ENCODE data around the gene PKNOX2.

The PKNOX2 gene

GRCh38 chr11:125348674-125349309, 184.2 kb downstream of the PKNOX2 start:
- H3K36me3 Mint-ChIP-seq = no peaks in the 10 kb centered on the region
- H3K27me3 Mint-ChIP-seq = peaks cover 19% of the 10 kb centered on the region
- peaks cover 2% of the 10 kb centered on the region for H3K4me1 Mint-ChIP-seq
- no peak overlapping the region for H3K27ac Mint-ChIP-seq
- ATAC-seq (ENCODE audit: low read depth) (peak; percentile 34), DNase-seq (ENCODE audit: low spot score in 2 of 2) (peak; percentile 19 to 49)
- H3K9me3 Mint-ChIP-seq = no peaks in the 10 kb centered on the region
- no peak overlapping the region for H3K4me3 Mint-ChIP-seq

- Mint-ChIP-seq H3K27ac (no peak overlapping the region), H3K4me3 (no peak overlapping the region), H3K27me3 (peaks cover 16% of the 10 kb centered on the region), H3K4me1 (peaks cover 4% of the 10 kb centered on the region), H3K36me3 (no peaks in the 10 kb centered on the region), H3K9me3 (no peaks in the 10 kb centered on the region)
- no peak for DNase-seq (ENCODE audit: low spot score in 2 of 2)
- no peak for ATAC-seq (ENCODE audit: low read depth)
Measured at GRCh38 chr11:125350206-125351032, 185.9 kb downstream of the PKNOX2 start.

- DNase-seq (ENCODE audit: low spot score in 2 of 2) (no peak), ATAC-seq (ENCODE audit: low read depth) (no peak)
- Mint-ChIP-seq H3K4me1 (peaks cover 7% of the 10 kb centered on the region), H3K9me3 (no peaks in the 10 kb centered on the region), H3K27me3 (peaks cover 14% of the 10 kb centered on the region), H3K4me3 (no peak overlapping the region), H3K27ac (no peak overlapping the region), H3K36me3 (no peaks in the 10 kb centered on the region)
Measured at GRCh38 chr11:125351033-125351867, 186.7 kb downstream of the PKNOX2 start.

GRCh38 chr11:125351868-125352250, 187.3 kb downstream of the PKNOX2 start:
- no peak overlapping the region for H3K4me3 Mint-ChIP-seq
- DNase-seq (ENCODE audit: low spot score in 2 of 2) = no peak
- H3K9me3 Mint-ChIP-seq = no peaks in the 10 kb centered on the region
- peaks cover 11% of the 10 kb centered on the region for H3K27me3 Mint-ChIP-seq
- ATAC-seq (ENCODE audit: low read depth) = no peak
- H3K27ac Mint-ChIP-seq = no peak overlapping the region
- H3K36me3 Mint-ChIP-seq = no peaks in the 10 kb centered on the region
- H3K4me1 Mint-ChIP-seq = peaks cover 7% of the 10 kb centered on the region

GRCh38 chr11:125356797-125357196, 192.2 kb downstream of the PKNOX2 start:
- H3K27ac Mint-ChIP-seq = no peak overlapping the region
- H3K27me3 Mint-ChIP-seq = peaks cover 12% of the 10 kb centered on the region
- no peak for ATAC-seq (ENCODE audit: low read depth)
- H3K4me1 Mint-ChIP-seq = peaks cover 4% of the 10 kb centered on the region
- H3K36me3 Mint-ChIP-seq = no peaks in the 10 kb centered on the region
- DNase-seq (ENCODE audit: low spot score in 2 of 2) = no peak
- H3K4me3 Mint-ChIP-seq = no peak overlapping the region
- H3K9me3 Mint-ChIP-seq = no peaks in the 10 kb centered on the region

- H3K27me3 Mint-ChIP-seq = peaks cover 7% of the 10 kb centered on the region
- H3K36me3 Mint-ChIP-seq = no peaks in the 10 kb centered on the region
- ATAC-seq (ENCODE audit: low read depth) = no peak
- H3K27ac Mint-ChIP-seq = no peak overlapping the region
- H3K4me3 Mint-ChIP-seq = no peak overlapping the region
- H3K4me1 Mint-ChIP-seq = peaks cover 4% of the 10 kb centered on the region
- no peaks in the 10 kb centered on the region for H3K9me3 Mint-ChIP-seq
- no peak for DNase-seq (ENCODE audit: low spot score in 2 of 2)
Measured at GRCh38 chr11:125357551-125357950, 193.0 kb downstream of the PKNOX2 start.

GRCh38 chr11:125358254-125358840, 193.8 kb downstream of the PKNOX2 start:
- Mint-ChIP-seq H3K36me3 (no peaks in the 10 kb centered on the region), H3K9me3 (no peaks in the 10 kb centered on the region), H3K27ac (no peak overlapping the region), H3K4me1 (peaks cover 4% of the 10 kb centered on the region), H3K4me3 (no peak overlapping the region), H3K27me3 (peaks cover 6% of the 10 kb centered on the region)
- ATAC-seq (ENCODE audit: low read depth) (no peak), DNase-seq (ENCODE audit: low spot score in 2 of 2) (no peak)

- no peaks in the 10 kb centered on the region for H3K9me3 Mint-ChIP-seq
- H3K36me3 Mint-ChIP-seq = no peaks in the 10 kb centered on the region
- ATAC-seq (ENCODE audit: low read depth) = no peak
- H3K4me1 Mint-ChIP-seq = peaks cover 4% of the 10 kb centered on the region
- no peak overlapping the region for H3K27ac Mint-ChIP-seq
- H3K27me3 Mint-ChIP-seq = peaks cover 6% of the 10 kb centered on the region
- H3K4me3 Mint-ChIP-seq = no peak overlapping the region
- no peak for DNase-seq (ENCODE audit: low spot score in 2 of 2)
Measured at GRCh38 chr11:125359130-125359529, 194.6 kb downstream of the PKNOX2 start.

GRCh38 chr11:125360066-125360465, 195.5 kb downstream of the PKNOX2 start:
- peaks cover 6% of the 10 kb centered on the region for H3K27me3 Mint-ChIP-seq
- no peaks in the 10 kb centered on the region for H3K36me3 Mint-ChIP-seq
- no peaks in the 10 kb centered on the region for H3K9me3 Mint-ChIP-seq
- ATAC-seq (ENCODE audit: low read depth) = no peak
- H3K27ac Mint-ChIP-seq = no peak overlapping the region
- H3K4me3 Mint-ChIP-seq = no peak overlapping the region
- H3K4me1 Mint-ChIP-seq = peaks cover 4% of the 10 kb centered on the region
- no peak for DNase-seq (ENCODE audit: low spot score in 2 of 2)

GRCh38 chr11:125364121-125364826, 199.7 kb downstream of the PKNOX2 start:
- no peaks in the 10 kb centered on the region for H3K4me1 Mint-ChIP-seq
- no peak for ATAC-seq (ENCODE audit: low read depth)
- no peak overlapping the region for H3K4me3 Mint-ChIP-seq
- H3K27me3 Mint-ChIP-seq = peaks cover 9% of the 10 kb centered on the region
- no peaks in the 10 kb centered on the region for H3K9me3 Mint-ChIP-seq
- H3K27ac Mint-ChIP-seq = no peak overlapping the region
- no peaks in the 10 kb centered on the region for H3K36me3 Mint-ChIP-seq
- no peak for DNase-seq (ENCODE audit: low spot score in 2 of 2)

- no peaks in the 10 kb centered on the region for H3K9me3 Mint-ChIP-seq
- no peak overlapping the region for H3K4me3 Mint-ChIP-seq
Measured at GRCh38 chr11:125365196-125365931, 200.8 kb downstream of the PKNOX2 start.

GRCh38 chr11:125367710-125368109, 203.2 kb downstream of the PKNOX2 start:
- Mint-ChIP-seq H3K36me3 (no peaks in the 10 kb centered on the region), H3K9me3 (no peaks in the 10 kb centered on the region), H3K27me3 (peaks cover 20% of the 10 kb centered on the region), H3K27ac (no peak overlapping the region), H3K4me1 (no peaks in the 10 kb centered on the region), H3K4me3 (no peak overlapping the region)
- DNase-seq (ENCODE audit: low spot score in 2 of 2) (no peak), ATAC-seq (ENCODE audit: low read depth) (no peak)

More at GRCh38 chr11:125365196-125365931, 200.8 kb downstream of the PKNOX2 start:
- no peak for ATAC-seq (ENCODE audit: low read depth)
- Mint-ChIP-seq H3K27ac (no peak overlapping the region), H3K36me3 (no peaks in the 10 kb centered on the region), H3K27me3 (peaks cover 7% of the 10 kb centered on the region), H3K4me1 (no peaks in the 10 kb centered on the region)
- DNase-seq (ENCODE audit: low spot score in 2 of 2) = no peak

GRCh38 chr11:125368757-125369156, 204.2 kb downstream of the PKNOX2 start:
- Mint-ChIP-seq H3K36me3 (no peaks in the 10 kb centered on the region), H3K27me3 (peaks cover 24% of the 10 kb centered on the region), H3K4me3 (no peak overlapping the region), H3K9me3 (no peaks in the 10 kb centered on the region), H3K27ac (no peak overlapping the region), H3K4me1 (no peaks in the 10 kb centered on the region)
- ATAC-seq (ENCODE audit: low read depth) = no peak
- DNase-seq (ENCODE audit: low spot score in 2 of 2) = no peak
